ENCODE results near the gene ATG10. TPM values are rescaled to one million over a fixed set of nuclear protein-coding genes. Genes with fewer than 3 reads are reported as not detected.

Gene ATG10
- total RNA-seq, 1 donor from 2014 or later, result 4.2 TPM

- H3K4me3 ChIP-seq, result no peak overlapping the region
- H3K9me3 ChIP-seq, result peaks cover 8% of the 10 kb centered on the region
- intact Hi-C loops (cut with DNase I), result no loop called here
- no peaks in the 10 kb centered on the region for H3K36me3 ChIP-seq
- no peaks in the 10 kb centered on the region for H3K27me3 ChIP-seq
- TF ChIP-seq CTCF (IDR thresholded peaks at IDR 0.05) (no peak), POLR2AphosphoS5 (IDR thresholded peaks at IDR 0.05; ENCODE audit: insufficient read depth in 1 of 2, low read depth in 1 of 2) (no peak), POLR2A (IDR thresholded peaks at IDR 0.05) (no peak)
- no peak for DNase-seq (ENCODE audit: extremely low spot score in 2 of 2)
- H3K4me1 ChIP-seq, result no peaks in the 10 kb centered on the region
- no peak overlapping the region for H3K27ac ChIP-seq
Measured at GRCh38 chr5:82091617-82092016, 119.8 kb downstream of the ATG10 start.

DNA sequence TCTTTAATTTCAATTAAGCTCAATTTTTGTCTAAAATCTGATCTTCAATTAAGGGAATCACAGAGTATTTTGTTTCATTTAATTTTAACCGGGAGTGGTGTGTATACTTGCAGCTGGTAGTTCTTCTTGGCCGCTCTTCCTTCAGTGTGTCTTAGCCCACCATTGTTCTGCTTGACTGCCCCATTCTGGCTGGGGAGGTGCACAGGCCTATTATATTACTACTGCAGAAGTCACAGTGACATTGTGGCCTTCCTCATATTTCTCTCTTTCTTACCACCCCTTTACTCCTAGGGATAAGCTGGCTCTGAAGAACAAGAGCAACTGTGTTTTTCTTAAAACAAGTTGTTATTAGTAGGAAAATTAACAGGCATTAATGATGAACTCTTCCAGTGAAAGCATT lies 123.7 kb downstream of the ATG10 start:
- intact Hi-C loops (cut with DNase I), result no loop called here

GRCh38 chr5:82096249-82096648 lies 124.4 kb downstream of the ATG10 start:
- no peak overlapping the region for H3K4me3 ChIP-seq
- no peak overlapping the region for H3K27ac ChIP-seq
- no peaks in the 10 kb centered on the region for H3K27me3 ChIP-seq
- no peak for TF ChIP-seq POLR2AphosphoS5 (IDR thresholded peaks at IDR 0.05; ENCODE audit: insufficient read depth in 1 of 2, low read depth in 1 of 2)
- TF ChIP-seq POLR2A (IDR thresholded peaks at IDR 0.05), result no peak
- no peak for TF ChIP-seq CTCF (IDR thresholded peaks at IDR 0.05)
- intact Hi-C loops (cut with DNase I), result no loop called here
- DNase-seq (ENCODE audit: extremely low spot score in 2 of 2), result no peak
- no peaks in the 10 kb centered on the region for H3K36me3 ChIP-seq
- no peaks in the 10 kb centered on the region for H3K4me1 ChIP-seq
- peaks cover 8% of the 10 kb centered on the region for H3K9me3 ChIP-seq

More for the DNA sequence above, 123.7 kb downstream of the ATG10 start:
- Histone ChIP-seq H3K36me3 (no peaks in the 10 kb centered on the region), H3K4me1 (no peaks in the 10 kb centered on the region), H3K27me3 (no peaks in the 10 kb centered on the region), H3K4me3 (no peak overlapping the region), H3K9me3 (peaks cover 8% of the 10 kb centered on the region), H3K27ac (no peak overlapping the region)
- no peak for DNase-seq (ENCODE audit: extremely low spot score in 2 of 2)
- TF ChIP-seq POLR2AphosphoS5 (IDR thresholded peaks at IDR 0.05; ENCODE audit: insufficient read depth in 1 of 2, low read depth in 1 of 2), result no peak
- no peak for TF ChIP-seq POLR2A (IDR thresholded peaks at IDR 0.05)
- TF ChIP-seq CTCF (IDR thresholded peaks at IDR 0.05), result no peak

GRCh38 chr5:82100303-82101077 lies 128.7 kb downstream of the ATG10 start:
- no peak for TF ChIP-seq POLR2AphosphoS5 (IDR thresholded peaks at IDR 0.05; ENCODE audit: insufficient read depth in 1 of 2, low read depth in 1 of 2)
- TF ChIP-seq CTCF (IDR thresholded peaks at IDR 0.05), result no peak
- no peak for TF ChIP-seq POLR2A (IDR thresholded peaks at IDR 0.05)
- H3K9me3 ChIP-seq, result no peaks in the 10 kb centered on the region
- intact Hi-C loops (cut with DNase I), result no loop called here

DNA sequence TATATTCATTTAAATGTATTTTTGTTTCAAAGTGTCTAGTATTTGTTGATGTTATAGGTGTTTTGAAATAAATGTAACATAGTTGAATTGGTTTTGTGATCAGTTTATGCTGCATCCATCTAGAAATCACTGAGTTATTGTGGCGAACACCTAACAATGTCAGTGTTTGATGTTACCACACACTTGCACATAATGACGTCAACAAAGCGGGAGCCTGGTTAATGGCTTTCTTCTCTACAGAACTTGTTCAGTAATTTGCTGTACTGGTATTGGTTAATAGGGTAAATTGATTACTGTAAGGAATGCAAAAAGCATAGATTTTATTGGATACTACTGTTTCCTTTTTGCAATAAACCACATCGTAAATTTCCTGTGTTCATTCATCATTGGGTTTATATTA lies 133.0 kb downstream of the ATG10 start:
- no peaks in the 10 kb centered on the region for H3K9me3 ChIP-seq
- H3K36me3 ChIP-seq, result no peaks in the 10 kb centered on the region
- H3K4me1 ChIP-seq, result peaks cover 17% of the 10 kb centered on the region
- no peaks in the 10 kb centered on the region for H3K27me3 ChIP-seq
- no peak for DNase-seq (ENCODE audit: extremely low spot score in 2 of 2)
- no peak for TF ChIP-seq POLR2AphosphoS5 (IDR thresholded peaks at IDR 0.05; ENCODE audit: insufficient read depth in 1 of 2, low read depth in 1 of 2)
- TF ChIP-seq CTCF (IDR thresholded peaks at IDR 0.05), result no peak
- TF ChIP-seq POLR2A (IDR thresholded peaks at IDR 0.05), result no peak
- no peak overlapping the region for H3K4me3 ChIP-seq
- H3K27ac ChIP-seq, result no peak overlapping the region
- intact Hi-C loops (cut with DNase I), result no loop called here

More at GRCh38 chr5:82100303-82101077, 128.7 kb downstream of the ATG10 start:
- Histone ChIP-seq H3K4me3 (no peak overlapping the region), H3K27me3 (no peaks in the 10 kb centered on the region), H3K27ac (no peak overlapping the region), H3K36me3 (no peaks in the 10 kb centered on the region), H3K4me1 (no peaks in the 10 kb centered on the region)
- DNase-seq (ENCODE audit: extremely low spot score in 2 of 2), result no peak
